Right lobe of liver (tissue), 4 donors: Measurements from ENCODE around the gene EEFSEC.

Experiments
- POLR2A ChIP-seq: fragments of 450-650 bp; IDR thresholded peaks from one replicate; pipeline ENCODE4 v1.6.1; 2017; ENCODE audit warnings: antibody characterized with exemption, mild to moderate bottlenecking
- TF ChIP-seq, protein P1 (sequence below), 4 donors: fragments of 200-600 bp in 3 of 4; fragments of 450-650 bp in 1 of 4; IDR thresholded peaks; one replicate each; pipeline versions ENCODE4 v1.5.1 to v1.8.0; 2016 to 2022; ENCODE audit warnings: antibody characterized with exemption in 4 of 4, mild to moderate bottlenecking in 2 of 4
- donor health status: DM: no; HTN: no; CAD: no.
- donor health status: DM: no; HTN: no; CAD: no.
- donor health status: DM: no; HTN: yes; CAD: no.

DNA sequence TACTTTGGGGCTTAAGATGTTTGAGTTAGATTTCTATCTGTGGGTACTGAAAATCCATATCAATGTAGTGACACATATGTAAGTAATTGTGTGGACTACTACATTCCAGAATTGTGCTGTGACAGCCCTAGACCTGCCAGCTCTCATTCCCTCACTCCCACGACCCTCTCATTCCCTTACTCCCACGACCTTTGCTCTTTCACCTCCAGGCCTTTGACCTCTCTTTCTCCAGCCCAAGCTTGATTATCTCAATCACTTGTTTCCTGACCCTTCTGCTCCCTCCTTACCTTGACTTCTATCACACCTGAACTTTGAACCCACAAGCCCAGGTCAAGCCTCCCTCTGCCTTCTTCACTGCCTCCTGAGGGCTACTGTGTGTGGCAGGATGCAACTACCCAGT lies 26.0 kb upstream of the EEFSEC start:
- TF ChIP-seq, protein P1, sequence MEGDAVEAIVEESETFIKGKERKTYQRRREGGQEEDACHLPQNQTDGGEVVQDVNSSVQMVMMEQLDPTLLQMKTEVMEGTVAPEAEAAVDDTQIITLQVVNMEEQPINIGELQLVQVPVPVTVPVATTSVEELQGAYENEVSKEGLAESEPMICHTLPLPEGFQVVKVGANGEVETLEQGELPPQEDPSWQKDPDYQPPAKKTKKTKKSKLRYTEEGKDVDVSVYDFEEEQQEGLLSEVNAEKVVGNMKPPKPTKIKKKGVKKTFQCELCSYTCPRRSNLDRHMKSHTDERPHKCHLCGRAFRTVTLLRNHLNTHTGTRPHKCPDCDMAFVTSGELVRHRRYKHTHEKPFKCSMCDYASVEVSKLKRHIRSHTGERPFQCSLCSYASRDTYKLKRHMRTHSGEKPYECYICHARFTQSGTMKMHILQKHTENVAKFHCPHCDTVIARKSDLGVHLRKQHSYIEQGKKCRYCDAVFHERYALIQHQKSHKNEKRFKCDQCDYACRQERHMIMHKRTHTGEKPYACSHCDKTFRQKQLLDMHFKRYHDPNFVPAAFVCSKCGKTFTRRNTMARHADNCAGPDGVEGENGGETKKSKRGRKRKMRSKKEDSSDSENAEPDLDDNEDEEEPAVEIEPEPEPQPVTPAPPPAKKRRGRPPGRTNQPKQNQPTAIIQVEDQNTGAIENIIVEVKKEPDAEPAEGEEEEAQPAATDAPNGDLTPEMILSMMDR (IDR thresholded peaks at IDR 0.05): no peak
- no peak for TF ChIP-seq POLR2A
